AG04450 (cell line): ENCODE results near the gene RPL36. TPM values are rescaled to one million over a fixed set of nuclear protein-coding genes. Genes with fewer than 3 reads are reported as not detected.

Source experiments
- CTCF ChIA-PET: fragments of 300-600, 350-600 bp; formaldehyde crosslinking; extraction: SDS; loops from one replicate; lab custom pipeline; 2022; ENCODE audit warnings: antibody characterized with exemption, inconsistent platforms; lab: Charles Lee
- POLR2A ChIA-PET: fragments of 350-600 bp; formaldehyde crosslinking; extraction: SDS; loops from one replicate; lab custom pipeline; 2021; ENCODE audit warnings: antibody characterized with exemption, inconsistent platforms; lab: Yijun Ruan, JAX
- DNase-seq: peaks from one replicate; pipeline ENCODE4 v3.0.0-alpha.2; 2011; ENCODE audit warnings: low read depth, low spot score
- H3K27ac ChIP-seq: one replicate; pipeline ENCODE4 v1.5.1; 2012; ENCODE audit warnings: low read depth, low read length, control low read depth
- H3K27me3 ChIP-seq: one replicate; pipeline ENCODE4 v1.6.0; 2012; ENCODE audit warnings: low read length; ENCODE audit not compliant: control insufficient read depth, insufficient read depth
- H3K4me3 ChIP-seq: 2 replicates; pipeline ENCODE4 v1.5.1; 2011; ENCODE audit warnings: mild to moderate bottlenecking, low read depth, low read length, control low read depth
- H3K9me3 ChIP-seq: 2 replicates; pipeline ENCODE4 v1.5.1; 2012; ENCODE audit warnings: low read length; ENCODE audit not compliant: control insufficient read depth, insufficient read depth
- CTCF ChIP-seq: IDR thresholded peaks from 2 replicates; pipeline ENCODE4 v1.5.1; 2011; ENCODE audit warnings: low read depth, low read length, control low read depth, inconsistent platforms
- polyA plus RNA-seq: library from polyadenylated mRNA; depleted of rRNA; stranded (reverse); fragments of >200 nt; gene quantifications from 2 replicates; pipeline ENCODE4 v1.2.3, GENCODE V29; 2011

RPL36 gene
- polyA plus RNA-seq, 1 experiment, result 478 TPM

- CTCF ChIA-PET, result interaction anchor here (1.8 kb wide), 1 partner anchor 24 kb away, joined by 5 read pairs; the partner anchor contains the start of gene RPL36
These were observed 24.1 kb upstream of the RPL36 start for GRCh38 chr19:5665781-5666513.

GRCh38 chr19:5666921-5667610, 23.0 kb upstream of the RPL36 start:
- Histone ChIP-seq H3K27me3 (no peaks in the 10 kb centered on the region), H3K9me3 (no peaks in the 10 kb centered on the region), H3K27ac (no peak overlapping the region), H3K4me3 (no peak overlapping the region)
- ChIA-PET POLR2A (no interaction called here), CTCF (no interaction called here)
- TF ChIP-seq CTCF, result no peak
- no peak for DNase-seq

More at GRCh38 chr19:5665781-5666513, 24.1 kb upstream of the RPL36 start:
- POLR2A ChIA-PET, result no interaction called here
- H3K9me3 ChIP-seq, result no peaks in the 10 kb centered on the region
- H3K4me3 ChIP-seq, result no peak overlapping the region
- no peaks in the 10 kb centered on the region for H3K27me3 ChIP-seq
- peak; percentile 41 for DNase-seq
- H3K27ac ChIP-seq, result peak overlapping the region; percentile 47
- peak; percentile 42 for TF ChIP-seq CTCF

GRCh38 chr19:5667751-5668271, 22.3 kb upstream of the RPL36 start:
- no peak for TF ChIP-seq CTCF
- POLR2A ChIA-PET, result no interaction called here
- no peak for DNase-seq

GRCh38 chr19:5669212-5669611, 20.9 kb upstream of the RPL36 start:
- Histone ChIP-seq H3K9me3 (no peaks in the 10 kb centered on the region), H3K27ac (no peak overlapping the region), H3K4me3 (no peak overlapping the region), H3K27me3 (no peaks in the 10 kb centered on the region)
- DNase-seq, result no peak
- no peak for TF ChIP-seq CTCF
- POLR2A ChIA-PET, result no interaction called here
- CTCF ChIA-PET, result no interaction called here

More at GRCh38 chr19:5667751-5668271, 22.3 kb upstream of the RPL36 start:
- H3K27ac ChIP-seq, result no peak overlapping the region
- CTCF ChIA-PET, result interaction anchor here (0.6 kb wide), 1 partner anchor 51 kb away, joined by 5 read pairs; no protein-coding TSS in a partner anchor
- H3K27me3 ChIP-seq, result no peaks in the 10 kb centered on the region
- no peak overlapping the region for H3K4me3 ChIP-seq
- H3K9me3 ChIP-seq, result no peaks in the 10 kb centered on the region

GRCh38 chr19:5671600-5671999, 18.5 kb upstream of the RPL36 start:
- no peak for TF ChIP-seq CTCF
- Histone ChIP-seq H3K27me3 (no peaks in the 10 kb centered on the region), H3K9me3 (no peaks in the 10 kb centered on the region), H3K4me3 (no peak overlapping the region), H3K27ac (no peak overlapping the region)
- ChIA-PET POLR2A (no interaction called here), CTCF (no interaction called here)
- no peak for DNase-seq
